ENCODE results near the gene TMEM225B.

The TMEM225B gene

DNA sequence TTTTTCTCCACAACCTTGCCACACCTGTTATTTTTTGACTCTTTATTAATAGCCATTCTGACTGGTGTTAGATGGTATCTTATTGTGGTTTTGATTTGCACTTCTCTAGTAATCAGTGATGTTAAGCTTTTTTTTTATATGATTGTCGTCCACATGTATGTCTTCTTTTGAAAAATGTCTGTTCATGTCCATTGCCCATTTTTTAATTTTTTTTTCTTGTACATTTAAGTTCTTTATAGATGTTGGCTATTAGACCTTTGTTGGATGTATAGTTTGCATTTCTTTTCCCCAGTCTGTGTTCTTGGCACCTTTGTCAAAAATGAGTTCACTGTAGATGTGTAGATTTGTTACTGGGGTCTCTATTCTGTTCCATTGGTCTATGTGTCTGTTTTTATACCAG lies 47.5 kb downstream of the TMEM225B start:
- no peaks in the 10 kb centered on the region for H3K27me3 ChIP-seq (ENCODE audit: control insufficient read depth in 3 of 3, insufficient read depth in 3 of 3, low read depth in 1 of 3, low read length in 3 of 3)
- no CpG with 5 or more reads among the region's 1 CpG for WGBS, 2 donors (ENCODE audit: extremely low coverage in 2 of 2, insufficient read length in 2 of 2, insufficient replicate concordance in 1 of 2)
- H3K27ac ChIP-seq (replicated peaks; ENCODE audit: low read length): no peak overlapping the region

DNA sequence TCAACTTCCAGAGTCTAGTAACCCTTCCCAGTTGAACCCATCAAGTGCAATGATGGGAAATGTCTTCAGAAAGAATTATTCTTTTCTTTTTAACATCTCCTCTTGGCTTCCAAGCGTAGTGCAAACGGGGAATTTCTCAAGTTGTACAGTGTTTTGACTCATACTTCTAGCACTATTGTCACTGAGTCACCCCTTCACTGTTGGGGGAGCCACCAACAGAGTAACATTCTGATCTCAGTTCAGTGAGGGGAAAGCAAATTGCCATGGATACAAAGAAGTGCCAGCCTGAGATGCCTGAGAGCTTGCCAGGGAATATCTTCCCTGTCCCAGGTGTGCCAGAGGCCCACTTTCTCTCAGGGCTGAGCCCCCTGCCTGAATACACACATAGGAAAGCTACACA lies 50.8 kb downstream of the TMEM225B start:
- Histone ChIP-seq H2BK12ac (ENCODE audit: low read length) (no peak overlapping the region), H3K4me3 (ENCODE audit: low read length in 2 of 2) (no peak overlapping the region), H3K4ac (ENCODE audit: low read length) (no peak overlapping the region), H3K9me3 (replicated peaks in 1 of 2; ENCODE audit: control insufficient read depth in 2 of 2, insufficient read depth in 1 of 2, low read depth in 1 of 2, low read length in 2 of 2) (peaks cover 0 to 2% of the 10 kb centered on the region in 2 donors), H3K27ac (replicated peaks; ENCODE audit: low read length) (no peak overlapping the region), H4K91ac (ENCODE audit: low read depth, low read length, poor library complexity) (no peak overlapping the region), H2BK120ac (ENCODE audit: low read depth, low read length) (no peak overlapping the region), H3K18ac (ENCODE audit: low read length) (no peak overlapping the region), H4K8ac (ENCODE audit: low read depth, low read length) (no peak overlapping the region), H2BK15ac (ENCODE audit: low read length) (no peak overlapping the region), H3K4me2 (ENCODE audit: insufficient read depth, low read length, poor library complexity, severe bottlenecking) (no peak overlapping the region), H3K14ac (ENCODE audit: low read length) (no peak overlapping the region), H3K4me1 (ENCODE audit: control insufficient read depth in 2 of 2, insufficient read depth in 1 of 2, low read depth in 1 of 2, low read length in 2 of 2) (no peaks in the 10 kb centered on the region), H3K9ac (ENCODE audit: low read depth, low read length, poor library complexity) (no peak overlapping the region), H2AK5ac (ENCODE audit: low read depth, low read length) (no peak overlapping the region), H3K27me3 (ENCODE audit: control insufficient read depth in 3 of 3, insufficient read depth in 3 of 3, low read depth in 1 of 3, low read length in 3 of 3) (no peaks in the 10 kb centered on the region), H3K23ac (ENCODE audit: low read depth, low read length, poor library complexity) (no peak overlapping the region), H3K36me3 (replicated peaks in 1 of 2; ENCODE audit: control insufficient read depth in 2 of 2, insufficient read depth in 2 of 2, low read length in 2 of 2) (peaks cover 0 to 9% of the 10 kb centered on the region in 2 donors), H3K79me1 (ENCODE audit: low read depth, low read length) (no peaks in the 10 kb centered on the region), H2BK5ac (ENCODE audit: low read length) (no peak overlapping the region), H2AFZ (ENCODE audit: low read length) (no peak overlapping the region)
- no CpG with 5 or more reads among the region's 2 CpGs for WGBS, 2 donors (ENCODE audit: extremely low coverage in 2 of 2, insufficient read length in 2 of 2, insufficient replicate concordance in 1 of 2)
- no peak for DNase-seq (ENCODE audit: low spot score)

More for the DNA sequence above, 47.5 kb downstream of the TMEM225B start:
- peaks cover 0 to 9% of the 10 kb centered on the region in 2 donors for H3K36me3 ChIP-seq (replicated peaks in 1 of 2; ENCODE audit: control insufficient read depth in 2 of 2, insufficient read depth in 2 of 2, low read length in 2 of 2)
- no peak overlapping the region for H2AK5ac ChIP-seq (ENCODE audit: low read depth, low read length)
- no peak overlapping the region for H2BK5ac ChIP-seq (ENCODE audit: low read length)
- no peak overlapping the region for H3K4ac ChIP-seq (ENCODE audit: low read length)
- no peak overlapping the region for H4K8ac ChIP-seq (ENCODE audit: low read depth, low read length)
- H2BK120ac ChIP-seq (ENCODE audit: low read depth, low read length): no peak overlapping the region
- H3K79me1 ChIP-seq (ENCODE audit: low read depth, low read length): no peaks in the 10 kb centered on the region
- DNase-seq (ENCODE audit: low spot score): no peak
- H3K9me3 ChIP-seq (replicated peaks in 1 of 2; ENCODE audit: control insufficient read depth in 2 of 2, insufficient read depth in 1 of 2, low read depth in 1 of 2, low read length in 2 of 2): peaks cover 0 to 2% of the 10 kb centered on the region in 2 donors
- no peak overlapping the region for H2BK15ac ChIP-seq (ENCODE audit: low read length)
- H3K4me2 ChIP-seq (ENCODE audit: insufficient read depth, low read length, poor library complexity, severe bottlenecking): no peak overlapping the region
- H3K4me3 ChIP-seq (ENCODE audit: low read length in 2 of 2): no peak overlapping the region
- H4K91ac ChIP-seq (ENCODE audit: low read depth, low read length, poor library complexity): no peak overlapping the region
- H3K14ac ChIP-seq (ENCODE audit: low read length): no peak overlapping the region
- no peak overlapping the region for H2AFZ ChIP-seq (ENCODE audit: low read length)
- H2BK12ac ChIP-seq (ENCODE audit: low read length): no peak overlapping the region
- H3K9ac ChIP-seq (ENCODE audit: low read depth, low read length, poor library complexity): no peak overlapping the region
- no peak overlapping the region for H3K23ac ChIP-seq (ENCODE audit: low read depth, low read length, poor library complexity)
- no peak overlapping the region for H3K18ac ChIP-seq (ENCODE audit: low read length)
- H3K4me1 ChIP-seq (ENCODE audit: control insufficient read depth in 2 of 2, insufficient read depth in 1 of 2, low read depth in 1 of 2, low read length in 2 of 2): no peaks in the 10 kb centered on the region

DNA sequence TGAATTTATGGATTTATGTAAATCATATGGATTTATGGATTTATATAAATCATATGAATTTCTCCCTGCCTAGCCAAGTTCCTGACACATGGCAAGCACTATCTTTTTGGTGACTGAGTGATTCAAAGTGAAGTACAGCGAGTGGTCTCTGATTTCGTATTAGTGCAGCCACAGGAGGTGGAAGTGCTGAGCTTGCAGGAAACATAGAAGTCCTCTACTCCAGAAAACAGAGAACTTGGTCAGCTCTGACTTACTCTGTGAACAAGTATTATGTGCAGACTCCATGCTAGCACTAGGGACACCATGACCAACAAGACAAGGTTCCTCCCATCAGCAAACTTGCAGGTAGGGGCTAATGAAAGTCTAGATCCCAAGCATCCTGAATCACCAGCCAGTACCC lies 53.2 kb downstream of the TMEM225B start:
- Histone ChIP-seq H3K14ac (ENCODE audit: low read length) (no peak overlapping the region), H2BK120ac (ENCODE audit: low read depth, low read length) (no peak overlapping the region), H2BK15ac (ENCODE audit: low read length) (no peak overlapping the region), H3K18ac (ENCODE audit: low read length) (no peak overlapping the region), H2AK5ac (ENCODE audit: low read depth, low read length) (no peak overlapping the region), H3K23ac (ENCODE audit: low read depth, low read length, poor library complexity) (no peak overlapping the region), H2AFZ (ENCODE audit: low read length) (no peak overlapping the region), H4K8ac (ENCODE audit: low read depth, low read length) (no peak overlapping the region), H3K4me1 (ENCODE audit: control insufficient read depth in 2 of 2, insufficient read depth in 1 of 2, low read depth in 1 of 2, low read length in 2 of 2) (no peaks in the 10 kb centered on the region), H3K4ac (ENCODE audit: low read length) (no peak overlapping the region), H2BK5ac (ENCODE audit: low read length) (no peak overlapping the region), H3K4me2 (ENCODE audit: insufficient read depth, low read length, poor library complexity, severe bottlenecking) (no peak overlapping the region), H3K4me3 (ENCODE audit: low read length in 2 of 2) (no peak overlapping the region), H3K9me3 (replicated peaks in 1 of 2; ENCODE audit: control insufficient read depth in 2 of 2, insufficient read depth in 1 of 2, low read depth in 1 of 2, low read length in 2 of 2) (peaks cover 0 to 3% of the 10 kb centered on the region in 2 donors), H3K9ac (ENCODE audit: low read depth, low read length, poor library complexity) (no peak overlapping the region), H3K36me3 (replicated peaks in 1 of 2; ENCODE audit: control insufficient read depth in 2 of 2, insufficient read depth in 2 of 2, low read length in 2 of 2) (no peaks in the 10 kb centered on the region), H3K79me1 (ENCODE audit: low read depth, low read length) (no peaks in the 10 kb centered on the region), H4K91ac (ENCODE audit: low read depth, low read length, poor library complexity) (no peak overlapping the region), H2BK12ac (ENCODE audit: low read length) (no peak overlapping the region), H3K27ac (replicated peaks; ENCODE audit: low read length) (no peak overlapping the region), H3K27me3 (ENCODE audit: control insufficient read depth in 3 of 3, insufficient read depth in 3 of 3, low read depth in 1 of 3, low read length in 3 of 3) (no peaks in the 10 kb centered on the region)
- no CpG with 5 or more reads among the region's 2 CpGs for WGBS, 2 donors (ENCODE audit: extremely low coverage in 2 of 2, insufficient read length in 2 of 2, insufficient replicate concordance in 1 of 2)
- no peak for DNase-seq (ENCODE audit: low spot score)

DNA sequence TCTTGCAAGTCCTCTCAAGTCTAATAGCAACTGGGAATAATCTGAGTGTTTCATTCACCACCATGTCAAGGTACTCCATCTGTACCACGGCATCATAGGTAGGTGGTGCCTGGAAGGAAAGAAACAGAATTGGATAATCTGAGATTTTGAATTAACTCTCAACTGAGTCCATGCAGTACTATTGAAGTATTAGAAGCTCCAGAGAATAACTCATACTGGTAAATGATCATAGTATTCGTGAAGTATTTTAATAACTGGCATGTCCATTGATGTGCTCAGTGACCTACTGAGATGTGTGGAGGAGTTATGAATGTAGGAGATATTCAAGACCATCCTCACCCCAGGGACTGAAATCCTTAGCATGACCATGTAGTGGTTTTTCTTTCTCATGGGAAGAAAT lies 54.6 kb downstream of the TMEM225B start:
- no peaks in the 10 kb centered on the region for H3K27me3 ChIP-seq (ENCODE audit: control insufficient read depth in 3 of 3, insufficient read depth in 3 of 3, low read depth in 1 of 3, low read length in 3 of 3)
- no peaks in the 10 kb centered on the region for H3K4me1 ChIP-seq (ENCODE audit: control insufficient read depth in 2 of 2, insufficient read depth in 1 of 2, low read depth in 1 of 2, low read length in 2 of 2)
- H3K27ac ChIP-seq (replicated peaks; ENCODE audit: low read length): no peak overlapping the region
- no peak overlapping the region for H3K23ac ChIP-seq (ENCODE audit: low read depth, low read length, poor library complexity)
- no peak overlapping the region for H2BK12ac ChIP-seq (ENCODE audit: low read length)
- no peaks in the 10 kb centered on the region for H3K79me1 ChIP-seq (ENCODE audit: low read depth, low read length)
- no peak overlapping the region for H4K8ac ChIP-seq (ENCODE audit: low read depth, low read length)
- no peak overlapping the region for H3K14ac ChIP-seq (ENCODE audit: low read length)
- no peak overlapping the region for H3K4me3 ChIP-seq (ENCODE audit: low read length in 2 of 2)
- H3K18ac ChIP-seq (ENCODE audit: low read length): no peak overlapping the region
- no peak overlapping the region for H2AK5ac ChIP-seq (ENCODE audit: low read depth, low read length)
- H4K91ac ChIP-seq (ENCODE audit: low read depth, low read length, poor library complexity): no peak overlapping the region
- H3K4me2 ChIP-seq (ENCODE audit: insufficient read depth, low read length, poor library complexity, severe bottlenecking): no peak overlapping the region
- H2BK5ac ChIP-seq (ENCODE audit: low read length): no peak overlapping the region
- H3K36me3 ChIP-seq (replicated peaks in 1 of 2; ENCODE audit: control insufficient read depth in 2 of 2, insufficient read depth in 2 of 2, low read length in 2 of 2): no peaks in the 10 kb centered on the region
- H3K9ac ChIP-seq (ENCODE audit: low read depth, low read length, poor library complexity): no peak overlapping the region
- H2AFZ ChIP-seq (ENCODE audit: low read length): no peak overlapping the region
- no peak overlapping the region for H3K4ac ChIP-seq (ENCODE audit: low read length)
- H3K9me3 ChIP-seq (replicated peaks in 1 of 2; ENCODE audit: control insufficient read depth in 2 of 2, insufficient read depth in 1 of 2, low read depth in 1 of 2, low read length in 2 of 2): peaks cover 0 to 3% of the 10 kb centered on the region in 2 donors
- no CpG with 5 or more reads among the region's 2 CpGs for WGBS, 2 donors (ENCODE audit: extremely low coverage in 2 of 2, insufficient read length in 2 of 2, insufficient replicate concordance in 1 of 2)
- no peak for DNase-seq (ENCODE audit: low spot score)
- H2BK15ac ChIP-seq (ENCODE audit: low read length): no peak overlapping the region
- H2BK120ac ChIP-seq (ENCODE audit: low read depth, low read length): no peak overlapping the region

All from neuronal stem cell (in vitro differentiated cells).